Iris pigment epithelial cell (primary cell): Measurements from ENCODE around the gene CHRNA4.
"Not testable (repeated sequence)": the region's sequence is repeated elsewhere in the genome, so short reads cannot be mapped to it uniquely, and the experiment has no call there.

Source experiments
- DNase-seq: peaks from one replicate; pipeline ENCODE4 v3.0.0-alpha.2; 2011; ENCODE audit warnings: low read depth

The CHRNA4 gene

DNA sequence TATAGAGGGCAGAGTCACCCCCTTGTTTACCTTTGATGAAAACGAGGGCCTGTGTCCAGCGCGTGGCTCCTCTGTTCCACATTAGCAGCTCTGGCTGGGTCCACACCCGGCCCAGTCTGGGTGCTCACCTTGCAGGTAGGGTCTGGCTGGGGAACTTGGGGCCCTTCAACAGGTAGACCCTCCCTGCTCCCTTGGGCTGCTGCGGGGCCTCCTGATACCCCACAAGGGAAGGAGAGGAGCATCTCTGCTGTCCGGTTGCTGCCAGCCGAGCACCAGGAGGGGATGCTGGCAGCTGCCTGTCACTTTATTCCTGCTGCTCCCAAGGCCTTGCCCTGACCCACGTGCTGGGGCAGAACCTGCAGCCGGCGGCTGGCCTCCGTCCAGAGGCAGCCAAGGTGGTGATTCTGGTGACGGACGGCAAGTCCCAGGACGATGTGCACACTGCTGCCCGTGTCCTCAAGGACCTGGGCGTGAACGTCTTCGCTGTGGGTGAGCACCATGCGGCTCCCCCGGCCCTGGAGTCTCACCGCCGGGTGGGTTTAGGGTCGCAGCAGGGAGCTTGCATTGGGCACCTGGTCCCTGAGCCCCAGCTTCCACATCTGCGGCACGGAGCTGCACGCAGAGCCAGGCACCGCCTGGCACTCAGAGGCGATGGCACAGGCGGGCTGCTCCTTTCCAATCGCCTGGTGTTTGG is 52.8 kb downstream of the CHRNA4 start:
- no peak for DNase-seq

DNA sequence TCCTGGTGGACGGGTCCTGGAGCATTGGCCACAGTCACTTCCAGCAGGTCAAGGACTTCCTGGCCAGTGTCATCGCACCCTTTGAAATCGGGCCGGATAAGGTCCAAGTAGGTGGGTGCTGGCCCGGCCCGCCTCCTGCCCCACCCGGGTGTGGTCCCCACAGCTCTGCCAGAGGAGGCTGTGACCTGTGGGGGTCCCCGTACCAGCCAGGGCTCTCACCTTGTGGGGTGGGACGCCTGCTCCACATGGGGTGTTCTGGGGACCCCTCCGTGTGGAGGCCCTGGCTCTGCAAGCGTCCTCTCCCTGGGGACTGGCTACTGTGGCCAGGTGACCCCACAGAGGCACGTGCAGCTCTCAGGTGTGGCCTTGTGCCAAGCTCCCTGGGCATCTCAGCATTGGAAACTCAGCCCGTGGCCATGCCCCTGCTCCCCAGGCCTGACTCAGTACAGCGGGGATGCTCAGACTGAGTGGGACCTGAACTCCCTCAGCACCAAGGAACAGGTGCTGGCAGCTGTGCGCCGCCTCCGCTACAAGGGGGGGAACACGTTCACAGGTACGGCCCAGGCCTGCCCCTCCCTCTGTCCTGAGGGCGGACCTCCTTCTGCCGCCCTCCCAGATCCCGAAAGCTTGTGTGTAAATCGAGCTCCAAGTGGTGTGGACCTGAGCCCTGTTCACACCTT is 53.5 kb downstream of the CHRNA4 start:
- DNase-seq = no peak

DNA sequence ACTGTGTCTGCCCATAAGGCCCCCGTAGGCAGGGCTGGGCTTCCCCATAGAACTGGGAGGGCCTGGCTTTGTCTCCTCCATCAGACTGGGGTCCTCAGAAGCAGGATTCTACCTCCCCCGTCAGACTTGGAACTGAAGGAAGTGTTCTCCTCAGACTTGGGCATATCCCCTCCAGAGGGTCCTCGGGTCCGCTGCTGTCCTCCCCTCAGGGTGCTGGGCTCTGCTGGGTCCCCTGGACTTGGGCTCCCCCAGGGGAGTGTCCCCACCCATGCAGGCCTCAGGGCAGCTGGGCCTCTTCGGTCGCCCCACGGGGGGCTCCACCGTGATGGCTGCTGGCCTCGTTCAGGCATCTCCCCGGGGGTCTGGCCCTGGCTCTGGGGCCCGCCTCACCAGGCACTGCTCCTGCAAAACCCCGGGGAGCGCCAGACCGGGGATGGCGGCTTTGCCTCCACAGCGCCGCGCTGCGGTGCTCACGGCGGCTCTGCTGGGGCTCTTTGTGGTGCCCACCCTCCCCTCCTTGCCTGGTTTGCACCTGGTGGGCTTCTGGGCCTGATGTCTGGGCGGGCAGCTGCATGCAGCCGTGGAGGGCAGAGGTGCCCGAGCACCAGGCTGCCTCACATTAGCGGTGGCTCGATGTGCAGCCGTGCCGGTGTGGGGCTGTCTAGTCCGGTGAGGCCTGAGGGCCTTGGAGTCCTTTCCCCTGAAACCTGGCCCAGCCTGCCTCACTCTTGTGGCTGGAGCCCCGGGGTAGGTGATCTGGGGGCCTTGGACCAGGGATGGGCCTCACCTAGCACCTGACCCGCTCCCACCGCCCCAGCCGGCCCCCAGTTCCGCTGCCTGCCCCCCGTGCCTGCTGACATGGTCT is 54.2 kb downstream of the CHRNA4 start:
- DNase-seq = no peak

- not testable (repeated sequence) for DNase-seq
Measured at GRCh38 chr20:63305933-63306672, 55.0 kb downstream of the CHRNA4 start.

- DNase-seq = no peak
Measured at GRCh38 chr20:63305393-63305792, 55.8 kb downstream of the CHRNA4 start.

DNA sequence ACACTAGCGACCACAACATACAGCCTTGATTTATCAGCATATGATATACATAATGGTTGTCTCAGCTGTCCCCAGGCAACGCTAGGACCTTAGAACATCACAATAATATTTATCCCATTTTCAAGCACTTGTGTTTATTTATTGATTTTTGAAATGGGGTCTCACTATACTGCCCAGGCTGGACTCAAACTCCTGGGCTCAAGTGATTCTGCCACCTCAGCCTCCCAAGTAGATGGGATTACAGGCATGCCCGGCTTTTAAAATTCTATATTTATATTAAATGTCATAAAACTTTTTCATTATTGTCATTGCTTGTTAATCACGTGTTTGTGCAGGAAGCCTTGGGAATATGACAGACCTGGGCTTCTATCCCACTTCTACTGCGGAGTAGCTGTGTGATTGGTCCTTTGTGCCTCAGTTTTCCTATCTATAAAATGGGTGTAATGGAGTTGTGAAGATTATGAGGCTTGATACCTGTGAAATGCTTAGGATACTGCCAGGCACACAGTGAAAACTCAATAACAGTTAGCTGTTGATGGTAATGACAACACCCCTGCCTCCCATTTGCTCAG is 58.0 kb downstream of the CHRNA4 start:
- no peak for DNase-seq

GRCh38 chr20:63301671-63302070 is 59.5 kb downstream of the CHRNA4 start:
- DNase-seq = no peak

GRCh38 chr20:63298731-63299312 is 62.3 kb downstream of the CHRNA4 start:
- no peak for DNase-seq

GRCh38 chr20:63297796-63298572 is 63.2 kb downstream of the CHRNA4 start:
- no peak for DNase-seq

DNA sequence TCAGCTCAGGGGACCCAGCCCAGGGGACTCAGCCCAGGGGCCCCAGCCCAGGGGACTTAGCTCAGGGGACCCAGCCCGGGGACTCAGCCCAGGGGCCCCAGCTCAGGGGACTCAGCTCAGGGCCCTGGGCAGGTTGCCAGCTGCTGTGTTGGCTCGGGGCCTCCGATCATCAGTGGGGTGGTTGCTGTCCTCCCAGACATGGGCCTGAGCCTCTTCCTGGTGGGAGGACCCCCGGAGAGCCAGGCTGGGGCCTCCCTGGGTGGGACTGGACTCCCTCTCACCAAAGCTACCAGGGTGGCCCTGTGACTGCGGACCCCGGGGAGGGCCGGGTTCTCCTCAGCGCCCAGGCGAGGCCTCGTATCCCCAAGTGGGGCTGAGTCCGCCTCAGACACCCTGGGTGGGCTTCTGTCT is 63.8 kb downstream of the CHRNA4 start:
- DNase-seq = no peak

- no peak for DNase-seq
Measured at GRCh38 chr20:63296531-63297299, 64.4 kb downstream of the CHRNA4 start.

DNA sequence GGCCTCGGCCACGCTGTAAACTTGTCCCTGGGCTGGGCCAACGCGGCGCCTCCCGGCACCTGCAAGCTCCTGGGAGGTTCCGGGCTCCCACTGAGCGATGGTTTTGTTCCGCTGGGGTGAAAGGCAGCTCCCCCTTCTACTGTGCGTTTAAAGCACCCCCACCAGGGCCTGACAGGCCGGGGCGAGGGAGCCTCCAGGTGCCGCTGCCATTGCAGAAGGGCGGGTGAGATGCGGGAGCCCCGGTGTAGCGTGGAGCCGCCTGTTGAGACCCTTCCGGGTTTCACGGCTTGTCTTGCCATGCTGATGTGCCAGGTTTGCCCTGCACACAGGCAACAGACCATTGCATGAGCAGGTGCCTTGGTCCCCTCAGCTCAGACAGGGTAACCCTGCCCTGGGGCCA is 65.3 kb downstream of the CHRNA4 start:
- no peak for DNase-seq

DNA sequence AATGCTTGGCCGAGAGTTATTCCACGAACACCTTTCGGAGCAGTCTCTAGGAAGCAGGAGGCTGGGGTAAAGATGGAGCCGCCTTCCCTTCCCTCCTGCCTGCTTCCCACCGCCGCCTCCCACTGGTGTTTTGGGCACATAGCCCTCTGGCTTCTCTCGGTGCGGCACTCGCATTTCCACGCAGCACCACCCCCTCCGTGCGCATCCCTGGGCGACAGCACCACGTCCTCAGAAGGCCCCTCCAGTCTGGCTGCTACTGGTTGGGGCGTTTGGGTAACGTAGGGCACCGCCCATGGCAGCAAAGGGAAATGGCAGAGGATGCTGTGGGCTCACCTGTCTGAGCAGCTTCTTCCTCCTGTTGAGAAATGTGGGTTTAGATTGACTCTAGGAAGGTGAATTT is 65.7 kb downstream of the CHRNA4 start:
- no peak for DNase-seq

GRCh38 chr20:63295018-63295417 is 66.1 kb downstream of the CHRNA4 start:
- DNase-seq = no peak

GRCh38 chr20:63294536-63294900 is 66.6 kb downstream of the CHRNA4 start:
- no peak for DNase-seq

GRCh38 chr20:63293871-63294535 is 67.1 kb downstream of the CHRNA4 start:
- no peak for DNase-seq

GRCh38 chr20:63293456-63293855 is 67.7 kb downstream of the CHRNA4 start:
- DNase-seq = no peak
